ENCODE measurements around the gene ADAMTS17. TPM values are rescaled to one million over a fixed set of nuclear protein-coding genes. Genes with fewer than 3 reads are reported as not detected.

The ADAMTS17 gene
- total RNA-seq, 1 experiment from 2014 or later, result 7.7 TPM

DNA sequence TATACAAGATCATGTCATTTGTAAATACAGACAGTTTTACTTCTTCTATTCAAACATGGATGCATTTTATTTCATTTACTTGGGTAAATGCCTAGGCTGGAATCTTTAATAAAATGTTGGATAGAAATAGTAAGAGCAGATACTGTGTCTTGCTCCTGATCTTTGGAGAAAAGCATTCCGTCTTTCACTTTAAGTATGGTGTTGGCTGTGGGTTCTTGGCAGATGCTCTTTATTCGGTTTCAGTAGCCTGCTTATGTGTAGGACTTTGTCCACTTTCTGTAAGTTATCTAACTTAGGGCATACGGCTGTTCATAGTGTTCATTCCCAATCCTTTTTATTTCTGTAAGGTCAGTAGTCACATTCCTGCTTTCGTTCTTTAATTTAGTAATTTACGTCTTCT, 303.0 kb downstream of the ADAMTS17 start:
- POLR2A ChIA-PET, result no interaction called here
- H3K4me1 Mint-ChIP-seq (ENCODE audit: insufficient read depth, unreplicated experiment), result peaks cover 28% of the 10 kb centered on the region
- TF ChIP-seq, protein P1, sequence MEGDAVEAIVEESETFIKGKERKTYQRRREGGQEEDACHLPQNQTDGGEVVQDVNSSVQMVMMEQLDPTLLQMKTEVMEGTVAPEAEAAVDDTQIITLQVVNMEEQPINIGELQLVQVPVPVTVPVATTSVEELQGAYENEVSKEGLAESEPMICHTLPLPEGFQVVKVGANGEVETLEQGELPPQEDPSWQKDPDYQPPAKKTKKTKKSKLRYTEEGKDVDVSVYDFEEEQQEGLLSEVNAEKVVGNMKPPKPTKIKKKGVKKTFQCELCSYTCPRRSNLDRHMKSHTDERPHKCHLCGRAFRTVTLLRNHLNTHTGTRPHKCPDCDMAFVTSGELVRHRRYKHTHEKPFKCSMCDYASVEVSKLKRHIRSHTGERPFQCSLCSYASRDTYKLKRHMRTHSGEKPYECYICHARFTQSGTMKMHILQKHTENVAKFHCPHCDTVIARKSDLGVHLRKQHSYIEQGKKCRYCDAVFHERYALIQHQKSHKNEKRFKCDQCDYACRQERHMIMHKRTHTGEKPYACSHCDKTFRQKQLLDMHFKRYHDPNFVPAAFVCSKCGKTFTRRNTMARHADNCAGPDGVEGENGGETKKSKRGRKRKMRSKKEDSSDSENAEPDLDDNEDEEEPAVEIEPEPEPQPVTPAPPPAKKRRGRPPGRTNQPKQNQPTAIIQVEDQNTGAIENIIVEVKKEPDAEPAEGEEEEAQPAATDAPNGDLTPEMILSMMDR (IDR thresholded peaks at IDR 0.05; ENCODE audit: unreplicated experiment), result no peak
- CTCF ChIA-PET, result no interaction called here
- no peak for DNase-seq (ENCODE audit: unreplicated experiment)
- no peaks in the 10 kb centered on the region for H3K36me3 Mint-ChIP-seq (ENCODE audit: insufficient read depth, unreplicated experiment)
- no peaks in the 10 kb centered on the region for H3K27me3 Mint-ChIP-seq (ENCODE audit: insufficient read depth, unreplicated experiment)
- intact Hi-C loops (cut with micrococcal nuclease), result no loop called here
- BruUV-seq (replicated peaks), result no TSS peak
- H3K27ac Mint-ChIP-seq (ENCODE audit: low read depth, unreplicated experiment), result no peak overlapping the region
- no peak overlapping the region for H3K4me3 Mint-ChIP-seq (ENCODE audit: unreplicated experiment)
- no peaks in the 10 kb centered on the region for H3K9me3 Mint-ChIP-seq (ENCODE audit: unreplicated experiment)

- no peaks in the 10 kb centered on the region for H3K36me3 Mint-ChIP-seq (ENCODE audit: insufficient read depth, unreplicated experiment)
- TF ChIP-seq, protein P1 (IDR thresholded peaks at IDR 0.05; ENCODE audit: unreplicated experiment), result no peak
- no peak for DNase-seq (ENCODE audit: unreplicated experiment)
- no peaks in the 10 kb centered on the region for H3K9me3 Mint-ChIP-seq (ENCODE audit: unreplicated experiment)
- H3K4me1 Mint-ChIP-seq (ENCODE audit: insufficient read depth, unreplicated experiment), result peaks cover 25% of the 10 kb centered on the region
- CTCF ChIA-PET, result no interaction called here
- POLR2A ChIA-PET, result no interaction called here
- BruUV-seq (replicated peaks), result no TSS peak
- H3K4me3 Mint-ChIP-seq (ENCODE audit: unreplicated experiment), result no peak overlapping the region
- H3K27ac Mint-ChIP-seq (ENCODE audit: low read depth, unreplicated experiment), result no peak overlapping the region
- no peaks in the 10 kb centered on the region for H3K27me3 Mint-ChIP-seq (ENCODE audit: insufficient read depth, unreplicated experiment)
- intact Hi-C loops (cut with micrococcal nuclease), result no loop called here
These were observed 303.9 kb downstream of the ADAMTS17 start for GRCh38 chr15:100037901-100038300.

DNA sequence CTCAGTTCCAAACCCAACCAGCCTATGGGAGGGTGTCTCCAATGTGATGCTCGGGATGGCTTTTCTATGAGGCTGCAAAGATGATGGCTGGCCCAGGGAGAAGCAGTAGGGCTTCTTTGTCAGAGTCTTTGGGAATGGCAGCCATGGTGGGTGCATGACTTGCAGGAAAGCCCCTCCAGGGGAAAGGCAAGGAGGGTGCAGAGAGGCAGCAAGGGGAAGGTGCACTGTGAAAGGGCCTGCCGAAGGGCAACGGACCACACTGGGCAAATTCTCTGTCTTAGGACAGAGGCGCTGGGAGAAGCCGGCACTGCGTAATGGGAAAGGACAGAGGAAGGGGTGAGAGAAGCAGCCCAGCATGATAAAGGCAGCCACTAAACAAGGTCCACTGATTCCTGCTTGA, 305.8 kb downstream of the ADAMTS17 start:
- TF ChIP-seq, protein P1 (IDR thresholded peaks at IDR 0.05; ENCODE audit: unreplicated experiment), result no peak
- H3K9me3 Mint-ChIP-seq (ENCODE audit: unreplicated experiment), result no peaks in the 10 kb centered on the region
- no peak overlapping the region for H3K27ac Mint-ChIP-seq (ENCODE audit: low read depth, unreplicated experiment)
- H3K27me3 Mint-ChIP-seq (ENCODE audit: insufficient read depth, unreplicated experiment), result no peaks in the 10 kb centered on the region
- H3K4me1 Mint-ChIP-seq (ENCODE audit: insufficient read depth, unreplicated experiment), result peaks cover 19% of the 10 kb centered on the region
- DNase-seq (ENCODE audit: unreplicated experiment), result no peak
- ChIA-PET CTCF (no interaction called here), POLR2A (interaction anchor here (0.6 kb wide), 1 partner anchor 233 kb away, joined by 3 read pairs; no protein-coding TSS in a partner anchor)
- H3K36me3 Mint-ChIP-seq (ENCODE audit: insufficient read depth, unreplicated experiment), result no peaks in the 10 kb centered on the region
- H3K4me3 Mint-ChIP-seq (ENCODE audit: unreplicated experiment), result no peak overlapping the region
- intact Hi-C loops (cut with micrococcal nuclease), result no loop called here
- no TSS peak for BruUV-seq (replicated peaks)

GRCh38 chr15:100034191-100034590, 307.6 kb downstream of the ADAMTS17 start:
- TF ChIP-seq, protein P1 (IDR thresholded peaks at IDR 0.05; ENCODE audit: unreplicated experiment), result no peak
- Mint-ChIP-seq H3K4me1 (ENCODE audit: insufficient read depth, unreplicated experiment) (peaks cover 28% of the 10 kb centered on the region), H3K36me3 (ENCODE audit: insufficient read depth, unreplicated experiment) (no peaks in the 10 kb centered on the region), H3K4me3 (ENCODE audit: unreplicated experiment) (no peak overlapping the region), H3K27me3 (ENCODE audit: insufficient read depth, unreplicated experiment) (no peaks in the 10 kb centered on the region), H3K9me3 (ENCODE audit: unreplicated experiment) (no peaks in the 10 kb centered on the region), H3K27ac (ENCODE audit: low read depth, unreplicated experiment) (no peak overlapping the region)
- ChIA-PET CTCF (interaction anchor here (1.2 kb wide), 1 partner anchor 316 kb away, joined by 4 read pairs; no protein-coding TSS in a partner anchor), POLR2A (interaction anchor here (0.8 to 2.3 kb wide), 3 partner anchors 9 to 26 kb away, joined by 4 to 10 read pairs (median 5); no protein-coding TSS in a partner anchor)
- intact Hi-C loops (cut with micrococcal nuclease), result loop anchor here (5.0 kb wide), 1 partner anchor 67 kb away; no protein-coding TSS in a partner anchor
- no TSS peak for BruUV-seq (replicated peaks)
- DNase-seq (ENCODE audit: unreplicated experiment), result no peak

All from MCF 10A (cell line).